ENCODE data around the gene CHP2. TPM values are rescaled to one million over a fixed set of nuclear protein-coding genes. Genes with fewer than 3 reads are reported as not detected.

CHP2 gene
- total RNA-seq, 5 donors from 2014 or later (not counting 1 experiment from before 2014, with no cell fraction given) = not detected

GRCh38 chr16:23807028-23807427 lies 52.2 kb downstream of the CHP2 start:
- Histone ChIP-seq H3K4me3 (ENCODE audit: control insufficient read depth in 1 of 2, extremely low read depth in 1 of 2, low read length in 1 of 2) (no peak overlapping the region), H3K27ac (ENCODE audit: low read length) (no peak overlapping the region), H3K36me3 (ENCODE audit: control insufficient read depth in 2 of 2, extremely low read depth in 1 of 2, insufficient read depth in 1 of 2, low read length in 1 of 2) (no peaks in the 10 kb centered on the region), H3K4me1 (ENCODE audit: control insufficient read depth in 1 of 2, extremely low read depth in 1 of 2, insufficient read depth in 2 of 2, low read length in 2 of 2) (peaks cover 0 to 4% of the 10 kb centered on the region in 2 experiments), H3K27me3 (replicated peaks in 1 of 2; ENCODE audit: control insufficient read depth in 2 of 2, extremely low read depth in 1 of 2, insufficient read depth in 2 of 2, low read length in 1 of 2) (no peaks in the 10 kb centered on the region), H3K9me3 (no peaks in the 10 kb centered on the region)
- Mint-ChIP-seq H3K4me1 (peaks cover 10 to 16% (median 12%) of the 10 kb centered on the region in 3 donors), H3K27me3 (peaks cover 0 to 5% of the 10 kb centered on the region in 2 donors), H3K4me3 (no peak overlapping the region), H3K36me3 (no peaks in the 10 kb centered on the region), H3K9me3 (no peaks in the 10 kb centered on the region), H3K27ac (no peak overlapping the region)
- ATAC-seq (replicated peaks in 1 of 4) = no peak
- 70% methylated on average over 1 of the region's 1 CpG for WGBS (ENCODE audit: insufficient coverage)
- ChIA-PET CTCF (interaction anchor here (0.6 to 1.1 kb wide), 2 partner anchors 226 to 700 kb away, joined by 3 read pairs; no protein-coding TSS in a partner anchor), POLR2A (interaction anchor here in 1 of 2 donors (0.7 kb wide), 1 partner anchor 52 kb away, joined by 3 read pairs; no protein-coding TSS in a partner anchor)
- peak in 2 of 35 experiments; percentile 5 to 31 for DNase-seq

Other genes starting within 250 kb of the CHP2 start
- gene GGA2, start 244.5 kb upstream of the CHP2 start, total RNA-seq = 100 to 1,000 TPM in 2 of 5 donors, 10 to 100 TPM in 3; 84.0 to 146 (median 99.6) TPM
- gene EARS2, start 197.7 kb upstream of the CHP2 start, total RNA-seq = 10 to 100 TPM; 10.8 to 19.4 (median 15.9) TPM
- 10 to 100 TPM; 43.6 to 49.1 (median 46.3) TPM for gene UBFD1, start 197.3 kb upstream of the CHP2 start, total RNA-seq
- gene NDUFAB1, start 158.7 kb upstream of the CHP2 start, total RNA-seq = 10 to 100 TPM; 24.2 to 44.3 (median 41.0) TPM
- 10 to 100 TPM in 4 of 5 donors, 1 to 10 TPM in 1; 7.9 to 13.1 (median 12.5) TPM for gene PALB2, start 113.7 kb upstream of the CHP2 start, total RNA-seq
- gene DCTN5, start 113.6 kb upstream of the CHP2 start, total RNA-seq = 10 to 100 TPM; 49.8 to 68.7 (median 59.9) TPM
- gene PLK1, start 76.1 kb upstream of the CHP2 start, total RNA-seq = 1 to 10 TPM; 1.5 to 4.6 (median 3.7) TPM
- under 1 TPM in 2 of 5 donors, not detected in 3; 0.10 to 0.38 TPM for gene ERN2, start 41.8 kb upstream of the CHP2 start, total RNA-seq
- gene PRKCB, start 81.0 kb downstream of the CHP2 start, total RNA-seq = 100 to 1,000 TPM in 4 of 5 donors, 10 to 100 TPM in 1; 84.7 to 114 (median 105) TPM